GM12874 (cell line): Measurements from ENCODE around the gene RAD51D.

ENCODE experiments used
- CTCF ChIP-seq: IDR thresholded peaks from 2 replicates; pipeline ENCODE4 v1.5.1; 2011; ENCODE audit warnings: low read depth, mild to moderate bottlenecking, control low read depth, low read length, moderate library complexity; ENCODE audit not compliant: insufficient read depth

Gene RAD51D

GRCh38 chr17:35135322-35135721, 15.7 kb upstream of the RAD51D start:
- TF ChIP-seq CTCF: no peak

GRCh38 chr17:35132816-35133550, 13.3 kb upstream of the RAD51D start:
- no peak for TF ChIP-seq CTCF

- no peak for TF ChIP-seq CTCF
Observed at GRCh38 chr17:35132099-35132498, 12.4 kb upstream of the RAD51D start.

GRCh38 chr17:35130392-35130791, 10.7 kb upstream of the RAD51D start:
- TF ChIP-seq CTCF: no peak

GRCh38 chr17:35129973-35130351, 10.3 kb upstream of the RAD51D start:
- no peak for TF ChIP-seq CTCF

GRCh38 chr17:35129154-35129972, 9.7 kb upstream of the RAD51D start:
- TF ChIP-seq CTCF: no peak

GRCh38 chr17:35127751-35128514, 8.3 kb upstream of the RAD51D start:
- no peak for TF ChIP-seq CTCF
